ENCODE results near the gene RHOB. TPM values are rescaled to one million over a fixed set of nuclear protein-coding genes. Genes with fewer than 3 reads are reported as not detected.

The RHOB gene
- total RNA-seq, 3 donors from 2014 or later = 75.5 to 616 (median 104) TPM

GRCh38 chr2:20471902-20472559 is 25.2 kb downstream of the RHOB start:
- Histone ChIP-seq H3K4me3 (no peak overlapping the region), H3K4me1 (ENCODE audit: low read depth) (no peaks in the 10 kb centered on the region), H3K9me3 (no peaks in the 10 kb centered on the region), H3K36me3 (ENCODE audit: low read depth) (no peaks in the 10 kb centered on the region)
- intact Hi-C loops (cut with DNase I, micrococcal nuclease) = no loop called here
- TF ChIP-seq CTCF (IDR thresholded peaks at IDR 0.05) = no peak
- ATAC-seq (no peak), DNase-seq (no peak)

- Histone ChIP-seq H3K4me1 (ENCODE audit: low read depth) (no peaks in the 10 kb centered on the region), H3K4me3 (no peak overlapping the region), H3K9me3 (no peaks in the 10 kb centered on the region), H3K36me3 (ENCODE audit: low read depth) (no peaks in the 10 kb centered on the region)
- TF ChIP-seq CTCF (IDR thresholded peaks at IDR 0.05) = no peak
- intact Hi-C loops (cut with DNase I, micrococcal nuclease) = no loop called here
- ATAC-seq = no peak
- no peak for DNase-seq
These were observed 25.7 kb downstream of the RHOB start for GRCh38 chr2:20472569-20472968.

- Histone ChIP-seq H3K4me3 (no peak overlapping the region), H3K4me1 (ENCODE audit: low read depth) (no peaks in the 10 kb centered on the region), H3K36me3 (ENCODE audit: low read depth) (no peaks in the 10 kb centered on the region), H3K9me3 (no peaks in the 10 kb centered on the region)
- intact Hi-C loops (cut with DNase I, micrococcal nuclease) = no loop called here
- ATAC-seq = no peak
- no peak for TF ChIP-seq CTCF (IDR thresholded peaks at IDR 0.05)
- no peak for DNase-seq
These were observed 26.3 kb downstream of the RHOB start for GRCh38 chr2:20473128-20473527.

- H3K36me3 ChIP-seq (ENCODE audit: low read depth) = no peaks in the 10 kb centered on the region
- H3K9me3 ChIP-seq = no peaks in the 10 kb centered on the region
- H3K4me1 ChIP-seq (ENCODE audit: low read depth) = no peaks in the 10 kb centered on the region
- TF ChIP-seq CTCF (IDR thresholded peaks at IDR 0.05) = no peak
- ATAC-seq (no peak), DNase-seq (no peak)
- no peak overlapping the region for H3K4me3 ChIP-seq
- intact Hi-C loops (cut with DNase I, micrococcal nuclease) = no loop called here
These were observed 28.1 kb downstream of the RHOB start for GRCh38 chr2:20474757-20475566.

- Histone ChIP-seq H3K4me1 (ENCODE audit: low read depth) (no peaks in the 10 kb centered on the region), H3K36me3 (ENCODE audit: low read depth) (no peaks in the 10 kb centered on the region), H3K9me3 (no peaks in the 10 kb centered on the region), H3K4me3 (no peak overlapping the region)
- DNase-seq (no peak), ATAC-seq (no peak)
- intact Hi-C loops (cut with DNase I, micrococcal nuclease) = no loop called here
- no peak for TF ChIP-seq CTCF (IDR thresholded peaks at IDR 0.05)
These were observed 28.7 kb downstream of the RHOB start for GRCh38 chr2:20475567-20475952.

Data from mucosa of descending colon (tissue), 3 donors.